Upper lobe of right lung (tissue), 1 donor: Measurements from ENCODE around the gene EPHA7. TPM values are rescaled to one million over a fixed set of nuclear protein-coding genes. Genes with fewer than 3 reads are reported as not detected.

Experiments used
- ATAC-seq: fragments of 200-7000 bp; cut with Tn5 transposase; one replicate; pipeline ENCODE4 v1.9.1; 2020; ENCODE audit warnings: mild to moderate bottlenecking, moderate library complexity
- DNase-seq: peaks from one replicate; pipeline ENCODE4 v3.0.0-alpha.2; 2020
- H3K27ac ChIP-seq: fragments of 200-600 bp; one replicate; pipeline ENCODE4 v1.8.0; 2022
- H3K27me3 ChIP-seq: fragments of 200-600 bp; one replicate; pipeline ENCODE4 v1.8.0; 2022; ENCODE audit warnings: mild to moderate bottlenecking
- H3K36me3 ChIP-seq: fragments of 200-600 bp; one replicate; pipeline ENCODE4 v1.8.0; 2022
- H3K4me1 ChIP-seq: fragments of 200-600 bp; one replicate; pipeline ENCODE4 v1.8.0; 2022
- H3K4me3 ChIP-seq: fragments of 200-600 bp; one replicate; pipeline ENCODE4 v1.8.0; 2022; ENCODE audit warnings: mild to moderate bottlenecking
- H3K9me3 ChIP-seq: fragments of 200-600 bp; one replicate; pipeline ENCODE4 v1.8.0; 2022
- intact Hi-C: fragments of 100-400 bp; cut with DNase I; formaldehyde crosslinking; loops from one replicate; pipeline ENCODE4 v1.11.0; 2022
- total RNA-seq: library from RNA; stranded (reverse); fragmentation: NEBNext Ultra II Directional; extraction: Animal tissue kit (Norgen Biotek cat#: 25700); gene quantifications from one replicate; pipeline ENCODE4 v1.2.1, GENCODE V29; 2021
- TF ChIP-seq, protein P1 (sequence below): fragments of 200-600 bp; IDR thresholded peaks from one replicate; pipeline ENCODE4 v1.8.0; 2022; ENCODE audit warnings: antibody characterized with exemption
- donor health status: DM: no; HTN: yes; CAD: no; lungs with severe emphysema.

The EPHA7 gene
- total RNA-seq, 1 donor from 2014 or later, result 0.14 TPM

GRCh38 chr6:93437491-93437890 is 18.1 kb upstream of the EPHA7 start:
- TF ChIP-seq, protein P1, sequence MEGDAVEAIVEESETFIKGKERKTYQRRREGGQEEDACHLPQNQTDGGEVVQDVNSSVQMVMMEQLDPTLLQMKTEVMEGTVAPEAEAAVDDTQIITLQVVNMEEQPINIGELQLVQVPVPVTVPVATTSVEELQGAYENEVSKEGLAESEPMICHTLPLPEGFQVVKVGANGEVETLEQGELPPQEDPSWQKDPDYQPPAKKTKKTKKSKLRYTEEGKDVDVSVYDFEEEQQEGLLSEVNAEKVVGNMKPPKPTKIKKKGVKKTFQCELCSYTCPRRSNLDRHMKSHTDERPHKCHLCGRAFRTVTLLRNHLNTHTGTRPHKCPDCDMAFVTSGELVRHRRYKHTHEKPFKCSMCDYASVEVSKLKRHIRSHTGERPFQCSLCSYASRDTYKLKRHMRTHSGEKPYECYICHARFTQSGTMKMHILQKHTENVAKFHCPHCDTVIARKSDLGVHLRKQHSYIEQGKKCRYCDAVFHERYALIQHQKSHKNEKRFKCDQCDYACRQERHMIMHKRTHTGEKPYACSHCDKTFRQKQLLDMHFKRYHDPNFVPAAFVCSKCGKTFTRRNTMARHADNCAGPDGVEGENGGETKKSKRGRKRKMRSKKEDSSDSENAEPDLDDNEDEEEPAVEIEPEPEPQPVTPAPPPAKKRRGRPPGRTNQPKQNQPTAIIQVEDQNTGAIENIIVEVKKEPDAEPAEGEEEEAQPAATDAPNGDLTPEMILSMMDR, result no peak
- intact Hi-C loops, result no loop called here

GRCh38 chr6:93433592-93433991 is 14.2 kb upstream of the EPHA7 start:
- H3K4me1 ChIP-seq, result no peaks in the 10 kb centered on the region

More at GRCh38 chr6:93437491-93437890, 18.1 kb upstream of the EPHA7 start:
- no peaks in the 10 kb centered on the region for H3K4me1 ChIP-seq
- no peak for DNase-seq
- no peak overlapping the region for H3K4me3 ChIP-seq
- no peak overlapping the region for H3K27ac ChIP-seq
- H3K36me3 ChIP-seq, result no peaks in the 10 kb centered on the region
- H3K27me3 ChIP-seq, result no peaks in the 10 kb centered on the region
- ATAC-seq, result no peak
- no peaks in the 10 kb centered on the region for H3K9me3 ChIP-seq

GRCh38 chr6:93424303-93425064 is 5.1 kb upstream of the EPHA7 start:
- Histone ChIP-seq H3K4me3 (no peak overlapping the region), H3K9me3 (no peaks in the 10 kb centered on the region), H3K36me3 (no peaks in the 10 kb centered on the region), H3K4me1 (peaks cover 11% of the 10 kb centered on the region), H3K27ac (no peak overlapping the region), H3K27me3 (peaks cover 37% of the 10 kb centered on the region)
- TF ChIP-seq, protein P1, result peak; percentile 51
- intact Hi-C loops, result no loop called here
- ATAC-seq (no peak), DNase-seq (no peak)

More at GRCh38 chr6:93433592-93433991, 14.2 kb upstream of the EPHA7 start:
- intact Hi-C loops, result no loop called here
- TF ChIP-seq, protein P1, result no peak
- H3K27me3 ChIP-seq, result no peaks in the 10 kb centered on the region
- no peaks in the 10 kb centered on the region for H3K36me3 ChIP-seq
- no peak overlapping the region for H3K4me3 ChIP-seq
- H3K9me3 ChIP-seq, result no peaks in the 10 kb centered on the region
- ATAC-seq (no peak), DNase-seq (no peak)
- no peak overlapping the region for H3K27ac ChIP-seq

- no peak for DNase-seq
- no peak for ATAC-seq
- TF ChIP-seq, protein P1, result peak; percentile 36
- Histone ChIP-seq H3K27me3 (peaks cover 41% of the 10 kb centered on the region), H3K9me3 (no peaks in the 10 kb centered on the region), H3K4me1 (peaks cover 17% of the 10 kb centered on the region), H3K36me3 (no peaks in the 10 kb centered on the region), H3K27ac (no peak overlapping the region), H3K4me3 (no peak overlapping the region)
- intact Hi-C loops, result no loop called here
Measured at GRCh38 chr6:93423542-93423941, 4.2 kb upstream of the EPHA7 start.

GRCh38 chr6:93420163-93420795 is 920 bp upstream of the EPHA7 start:
- ATAC-seq (no peak), DNase-seq (no peak)
- peak overlapping the region; percentile 42 for H3K4me3 ChIP-seq
- intact Hi-C loops, result no loop called here
- H3K9me3 ChIP-seq, result no peaks in the 10 kb centered on the region
- no peaks in the 10 kb centered on the region for H3K36me3 ChIP-seq
- TF ChIP-seq, protein P1, result no peak
- peaks cover 73% of the 10 kb centered on the region for H3K27me3 ChIP-seq
- peaks cover 33% of the 10 kb centered on the region for H3K4me1 ChIP-seq
- no peak overlapping the region for H3K27ac ChIP-seq
